Endothelial cell of umbilical vein (primary cell): ENCODE data around the gene MRAP. TPM values are rescaled to one million over a fixed set of nuclear protein-coding genes. Genes with fewer than 3 reads are reported as not detected.

Experiments used
- BruUV-seq: library from RNA; stranded (reverse); fragments of 400-500 nt; replicated peaks from 2 replicates; lab custom pipeline; 2021; lab: Mats Ljungman, UMichigan
- CTCF ChIA-PET: fragments of 300-600, 350-600 bp; sonication (Branson Sonifier 250); formaldehyde crosslinking; loops from one replicate; lab custom pipeline; 2021; ENCODE audit warnings: antibody characterized with exemption, inconsistent platforms; lab: Charles Lee
- POLR2A ChIA-PET: fragments of 300-600, 350-600 bp; sonication (Branson Sonifier 250); formaldehyde crosslinking; loops from one replicate; lab custom pipeline; 2021; ENCODE audit warnings: antibody characterized with exemption, inconsistent platforms; lab: Charles Lee
- DNase-seq: peaks from one replicate; pipeline ENCODE4 v3.0.0-alpha.2; 2011; ENCODE audit warnings: low read depth, low spot score
- FAIRE-seq: peaks from 2 replicates; lab custom pipeline; 2011; peaks lifted over from hg19 to GRCh38; lab: Jason Lieb, UNC
- H2AFZ ChIP-seq: 2 replicates; pipeline ENCODE4 v1.6.0; 2012; ENCODE audit warnings: low read depth, low read length, control low read depth, inconsistent platforms
- H3K27ac ChIP-seq: 2 replicates; pipeline ENCODE4 v1.5.1; 2011; ENCODE audit warnings: low read depth, mild to moderate bottlenecking, control low read depth, low read length, moderate library complexity; ENCODE audit not compliant: insufficient read depth
- H3K27me3 ChIP-seq, 2 experiments: 2 replicates each; pipeline versions ENCODE4 v1.6.0 to v1.6.1; 2011; ENCODE audit warnings: low read length in 2 of 2, mixed read lengths in 1 of 2; ENCODE audit not compliant: control insufficient read depth in 2 of 2, insufficient read depth in 2 of 2
- H3K36me3 ChIP-seq, 2 experiments: 2 replicates in 1 of 2; 3 replicates in 1 of 2; pipeline ENCODE4 v1.5.1; 2011; ENCODE audit warnings: low read length in 2 of 2, mild to moderate bottlenecking in 1 of 2, moderate library complexity in 1 of 2; ENCODE audit not compliant: control insufficient read depth in 2 of 2, insufficient read depth in 2 of 2; ENCODE audit errors: extremely low read depth in 1 of 2
- H3K4me1 ChIP-seq: 3 replicates; pipeline ENCODE4 v1.5.1; 2011; ENCODE audit warnings: mild to moderate bottlenecking, low read length; ENCODE audit not compliant: control insufficient read depth, insufficient read depth; ENCODE audit errors: extremely low read depth
- H3K4me2 ChIP-seq: 2 replicates; pipeline ENCODE4 v1.6.1; 2011; ENCODE audit warnings: low read length, control low read depth, mixed read lengths; ENCODE audit not compliant: insufficient read depth
- H3K4me3 ChIP-seq, 3 experiments: fragments of 200-600 bp in 1 of 3; sonication (generic), shearing (Covaris generic) in 1 of 3; replicated peaks in 1 of 3; 2 replicates each; pipeline ENCODE4 v1.5.1; 2011 to 2016; ENCODE audit warnings: control low read depth in 3 of 3, low read length in 3 of 3, mild to moderate bottlenecking in 2 of 3, inconsistent platforms in 1 of 3, low read depth in 1 of 3, moderate library complexity in 1 of 3; ENCODE audit not compliant: insufficient read depth in 1 of 3
- H3K79me2 ChIP-seq: 2 replicates; pipeline ENCODE4 v1.6.0; 2012; ENCODE audit warnings: low read length, inconsistent platforms; ENCODE audit not compliant: control insufficient read depth, insufficient read depth
- H3K9ac ChIP-seq: replicated peaks from 2 replicates; pipeline ENCODE3; 2011; ENCODE audit warnings: low read length, control low read depth; ENCODE audit not compliant: insufficient read depth; ENCODE audit errors: extremely low read depth
- H3K9me1 ChIP-seq: replicated peaks from 3 replicates; pipeline ENCODE4 v1.6.0; 2011; ENCODE audit warnings: mild to moderate bottlenecking, low read length; ENCODE audit not compliant: control insufficient read depth, insufficient read depth; ENCODE audit errors: extremely low read depth
- H3K9me3 ChIP-seq: replicated peaks from 2 replicates; pipeline ENCODE4 v1.5.1; 2012; ENCODE audit warnings: low read length, inconsistent platforms; ENCODE audit not compliant: control insufficient read depth, insufficient read depth
- H4K20me1 ChIP-seq: replicated peaks from 2 replicates; pipeline ENCODE3; 2011; ENCODE audit warnings: mild to moderate bottlenecking, low read length; ENCODE audit not compliant: control insufficient read depth, insufficient read depth; ENCODE audit errors: extremely low read depth
- CTCF ChIP-seq, 2 donors: IDR thresholded peaks; 1 replicate in 1 of 2; 2 replicates in 1 of 2; pipeline ENCODE4 v1.5.1; 2011; ENCODE audit warnings: low read length in 2 of 2, mild to moderate bottlenecking in 2 of 2, moderate library complexity in 2 of 2, control low read depth in 1 of 2, inconsistent platforms in 1 of 2, low read depth in 1 of 2; ENCODE audit not compliant: insufficient read depth in 1 of 2; ENCODE audit errors: extremely low read depth in 1 of 2
- EZH2 ChIP-seq: IDR thresholded peaks from 2 replicates; pipeline ENCODE4 v1.6.1; 2012; ENCODE audit warnings: borderline replicate concordance, low read depth, mild to moderate bottlenecking, moderate library complexity, low read length, inconsistent platforms; ENCODE audit not compliant: severe bottlenecking
- FOS ChIP-seq: IDR thresholded peaks from 2 replicates; pipeline ENCODE4 v1.6.1; 2011; ENCODE audit warnings: mild to moderate bottlenecking, low read length, moderate library complexity, borderline replicate concordance; ENCODE audit not compliant: insufficient read depth
- GATA2 ChIP-seq: IDR thresholded peaks from 2 replicates; pipeline ENCODE4 v1.7.0; 2011; ENCODE audit warnings: low read depth, mild to moderate bottlenecking, moderate library complexity, mixed read lengths, low read length; ENCODE audit not compliant: insufficient read length, insufficient read depth
- JUN ChIP-seq: IDR thresholded peaks from 2 replicates; pipeline ENCODE4 v1.6.1; 2011; ENCODE audit warnings: borderline replicate concordance, low read depth; ENCODE audit not compliant: insufficient read length, insufficient read depth
- MAX ChIP-seq: IDR thresholded peaks from 2 replicates; pipeline ENCODE4 v1.6.1; 2011; ENCODE audit not compliant: insufficient read depth, insufficient read length
- MYC ChIP-seq: IDR thresholded peaks from one replicate; pipeline ENCODE4 v1.6.1; 2011; ENCODE audit warnings: mild to moderate bottlenecking, low read depth, low read length
- POLR2A ChIP-seq: IDR thresholded peaks from 2 replicates; pipeline ENCODE4 v1.6.1; 2012; ENCODE audit warnings: low read depth, mild to moderate bottlenecking, control low read depth, low read length
- POLR2AphosphoS5 ChIP-seq: IDR thresholded peaks from 2 replicates; pipeline ENCODE4 v1.6.1; 2012; ENCODE audit warnings: low read depth, mild to moderate bottlenecking, control low read depth, low read length, moderate library complexity; ENCODE audit not compliant: insufficient read depth
- dilution Hi-C: fragments of 300-500 bp; cut with MboI; formaldehyde crosslinking; loops from one replicate; pipeline ENCODE4 v1.15.0; 2019; ENCODE audit warnings: low sequenced_read_pairs; ENCODE audit not compliant: extremely low pct_ligation_motif_present
- intact Hi-C: fragments of 100-400 bp; cut with micrococcal nuclease; formaldehyde crosslinking; loops from one replicate; pipeline ENCODE4 v1.10.0; 2022
- polyA plus RNA-seq, 4 experiments: library from polyadenylated mRNA; depleted of rRNA in 3 of 4; stranded (reverse) in 3 of 4; unstranded in 1 of 4; fragments of >200 nt; gene quantifications; 2 replicates each; pipeline versions ENCODE4 v1.2.1 to v1.2.3, GENCODE V29; 2011 to 2012; ENCODE audit warnings: missing spikeins in 1 of 4
- total RNA-seq: library from RNA; stranded (reverse); gene quantifications from 2 replicates; pipeline ENCODE4 v1.2.3, GENCODE V29; 2021

MRAP gene
- total and polyA plus RNA-seq, 2 donors (not counting 3 experiments of a cell fraction or from before 2014, with no cell fraction given) = not detected

GRCh38 chr21:32316361-32317215, 17.9 kb downstream of the MRAP start:
- DNase-seq (no peak), FAIRE-seq (no peak)
- no peak overlapping the region for H3K27ac ChIP-seq
- H3K27me3 ChIP-seq = no peaks in the 10 kb centered on the region
- no peaks in the 10 kb centered on the region for H3K4me1 ChIP-seq
- no peaks in the 10 kb centered on the region for H4K20me1 ChIP-seq
- no TSS peak for BruUV-seq
- H3K4me3 ChIP-seq = no peak overlapping the region
- no peaks in the 10 kb centered on the region for H3K9me1 ChIP-seq
- no peaks in the 10 kb centered on the region for H3K79me2 ChIP-seq
- H2AFZ ChIP-seq = no peak overlapping the region
- no peak overlapping the region for H3K4me2 ChIP-seq
- TF ChIP-seq MYC = no peak
- no peak for TF ChIP-seq MAX
- no peak for TF ChIP-seq JUN
- TF ChIP-seq POLR2A = no peak
- no peak for TF ChIP-seq FOS
- no peak for TF ChIP-seq EZH2
- TF ChIP-seq POLR2AphosphoS5 = no peak
- no peak for TF ChIP-seq CTCF (IDR thresholded peaks at IDR 0.05; ENCODE audit: extremely low read depth in 1 of 2, insufficient read depth in 1 of 2, low read depth in 1 of 2, low read length in 2 of 2)
- TF ChIP-seq GATA2 = no peak
- intact Hi-C loops = no loop called here
- peaks cover 31 to 36% of the 10 kb centered on the region in 2 experiments for H3K36me3 ChIP-seq
- no peaks in the 10 kb centered on the region for H3K9me3 ChIP-seq
- POLR2A ChIA-PET = no interaction called here
- dilution Hi-C loops = no loop called here
- CTCF ChIA-PET = no interaction called here
- no peak overlapping the region for H3K9ac ChIP-seq
